NCI-H748 treated with DMSO at 0.1 percent for 48 hours (cell line): ENCODE data around the gene PIK3C3.
A peak's percentile ranks its signal among the peaks of the same experiment; 100 is the strongest.
"Not testable (repeated sequence)": the region's sequence is repeated elsewhere in the genome, so short reads cannot be mapped to it uniquely, and the experiment has no call there.

ENCODE experiments used
- DNase-seq: peaks from one replicate; lab custom pipeline; 2025; lab: John Stamatoyannopoulos, UW

PIK3C3 gene

DNA sequence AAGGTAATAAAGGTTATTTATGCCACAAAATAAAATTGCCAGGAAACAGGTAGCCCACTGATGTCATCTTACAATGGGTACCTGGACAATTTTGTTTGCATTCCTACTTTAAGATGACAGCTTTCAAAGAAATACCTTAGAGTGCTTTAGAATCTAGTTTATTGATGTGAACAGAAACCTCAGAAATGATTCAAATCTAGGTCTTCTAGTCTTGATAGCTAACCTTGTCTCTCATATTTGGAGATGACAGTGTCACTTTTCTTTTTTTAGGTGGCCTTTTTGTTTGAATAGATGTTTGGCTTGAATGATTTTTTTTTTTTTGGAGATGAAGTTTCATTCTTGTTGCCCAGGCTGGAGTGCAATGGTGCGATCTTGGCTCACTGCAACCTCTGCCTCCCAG, 69.1 kb downstream of the PIK3C3 start:
- DNase-seq: no peak

GRCh38 chr18:42025491-42025890, 70.5 kb downstream of the PIK3C3 start:
- DNase-seq: no peak

GRCh38 chr18:42025974-42026625, 71.1 kb downstream of the PIK3C3 start:
- DNase-seq: no peak

DNA sequence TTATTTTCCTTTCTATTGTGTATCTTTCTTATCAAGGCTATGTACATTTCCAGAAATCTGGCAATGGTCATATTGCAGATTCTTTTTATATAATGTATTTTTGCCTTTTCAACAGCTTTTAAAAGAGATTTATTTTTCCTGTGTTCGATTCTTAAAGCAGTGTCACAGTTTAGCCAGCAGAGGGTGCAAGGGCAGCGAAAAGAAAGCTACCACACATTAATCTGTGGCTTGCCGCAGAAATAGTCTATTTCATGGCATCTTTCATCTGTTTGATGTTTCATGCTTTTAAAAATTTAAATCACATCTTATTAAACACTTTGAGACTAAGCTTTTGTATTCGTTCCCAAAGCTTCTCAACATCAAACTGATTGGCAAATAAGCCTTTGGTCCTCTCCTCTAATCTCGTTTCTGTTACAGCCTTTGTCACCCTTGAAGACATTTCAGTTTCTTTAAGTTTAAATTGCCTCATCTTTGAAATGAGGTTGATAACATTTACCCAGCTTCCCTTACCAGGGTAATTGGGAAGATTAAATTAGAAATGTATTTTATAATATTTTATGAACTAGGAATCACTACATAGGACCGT, 73.3 kb downstream of the PIK3C3 start:
- DNase-seq: peak; percentile 15

DNA sequence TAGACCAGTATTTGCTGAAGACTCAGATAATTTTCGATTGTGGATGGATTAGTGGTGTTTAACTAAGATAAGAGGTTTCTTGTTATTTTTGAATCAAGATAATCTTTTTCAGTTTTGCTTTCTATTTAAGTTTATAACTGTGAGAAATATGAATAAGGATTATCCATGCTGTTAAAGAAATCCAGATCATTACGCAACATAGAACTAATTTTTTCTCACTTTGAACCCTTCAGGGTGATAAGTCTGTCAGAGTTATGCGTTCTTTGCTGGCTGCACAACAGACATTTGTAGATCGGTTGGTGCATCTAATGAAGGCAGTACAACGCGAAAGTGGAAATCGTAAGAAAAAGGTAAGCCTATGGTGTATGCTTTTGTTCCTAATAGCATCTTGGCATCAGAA, 74.1 kb downstream of the PIK3C3 start:
- DNase-seq: no peak

- peak; percentile 9 for DNase-seq
These were observed 75.7 kb downstream of the PIK3C3 start for GRCh38 chr18:42030586-42031182.

GRCh38 chr18:42032447-42032846, 77.4 kb downstream of the PIK3C3 start:
- no peak for DNase-seq

GRCh38 chr18:42033137-42033810, 78.2 kb downstream of the PIK3C3 start:
- no peak for DNase-seq

- no peak for DNase-seq
These were observed 83.9 kb downstream of the PIK3C3 start for GRCh38 chr18:42038936-42039335.

- no peak for DNase-seq
These were observed 84.4 kb downstream of the PIK3C3 start for GRCh38 chr18:42039396-42039795.

GRCh38 chr18:42041793-42042192, 86.8 kb downstream of the PIK3C3 start:
- no peak for DNase-seq

- DNase-seq: no peak
These were observed 90.3 kb downstream of the PIK3C3 start for GRCh38 chr18:42045346-42045745.

- DNase-seq: no peak
These were observed 92.7 kb downstream of the PIK3C3 start for GRCh38 chr18:42047721-42048120.

GRCh38 chr18:42048158-42048557, 93.1 kb downstream of the PIK3C3 start:
- no peak for DNase-seq

- DNase-seq: not testable (repeated sequence)
These were observed 94.5 kb downstream of the PIK3C3 start for GRCh38 chr18:42049536-42049935.

- no peak for DNase-seq
These were observed 96.4 kb downstream of the PIK3C3 start for GRCh38 chr18:42051411-42051810.

GRCh38 chr18:42052122-42052708, 97.2 kb downstream of the PIK3C3 start:
- no peak for DNase-seq

DNA sequence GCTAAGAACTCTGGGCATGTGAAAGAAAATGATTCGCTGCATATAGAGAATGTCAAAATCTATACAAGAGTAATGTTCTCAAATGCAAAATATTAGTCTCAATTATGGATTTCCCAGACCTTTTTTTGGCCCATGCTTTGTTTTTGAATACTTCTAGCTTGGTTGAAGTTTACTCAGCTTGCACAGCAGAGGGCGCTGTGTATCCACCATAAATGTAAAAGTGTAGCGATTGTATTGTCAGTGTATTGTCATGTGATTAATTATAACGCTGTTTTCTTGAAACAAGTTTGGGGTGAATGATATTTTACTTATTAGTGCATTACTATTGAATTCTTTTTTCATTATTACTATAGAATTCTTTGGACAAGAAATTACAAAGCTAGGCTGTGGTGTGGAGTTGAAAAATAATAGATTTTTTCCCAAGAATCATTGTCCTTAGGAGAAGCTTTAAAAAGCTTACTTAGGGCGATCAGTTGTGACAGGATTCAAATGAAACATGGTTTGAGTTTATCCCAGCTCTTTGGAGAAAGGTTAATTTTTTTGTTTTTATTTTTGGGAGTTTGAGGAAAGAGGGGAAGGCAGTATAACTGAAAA, 98.3 kb downstream of the PIK3C3 start:
- peak; percentile 48 for DNase-seq

GRCh38 chr18:42064109-42064508, 109.1 kb downstream of the PIK3C3 start:
- DNase-seq: no peak

DNA sequence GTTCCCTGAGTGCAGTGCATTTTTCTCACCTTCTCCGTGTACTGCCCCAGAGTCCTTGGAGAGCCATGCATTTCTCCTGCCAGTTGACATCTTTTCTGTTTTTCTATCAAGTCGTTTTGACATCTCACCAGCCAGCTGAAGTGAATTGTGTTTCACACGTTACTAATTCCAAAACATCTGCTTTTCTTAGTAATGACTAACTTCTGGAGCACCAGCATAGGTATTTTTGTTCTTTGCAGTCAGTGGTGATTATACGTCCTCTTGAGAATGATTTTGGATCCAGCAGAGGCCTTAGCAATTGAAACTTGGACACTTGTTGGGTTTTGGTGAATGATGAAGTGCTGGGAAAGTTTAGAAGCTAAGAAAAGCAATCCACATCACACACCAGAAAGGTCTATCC, 112.5 kb downstream of the PIK3C3 start:
- DNase-seq: no peak

GRCh38 chr18:42068030-42068429, 113.0 kb downstream of the PIK3C3 start:
- DNase-seq: no peak

- no peak for DNase-seq
These were observed 114.0 kb downstream of the PIK3C3 start for GRCh38 chr18:42069036-42069435.
